HG02798 (cell line): ENCODE results near the gene ADRM1.

Experiments
- ATAC-seq: cut with Tn5 transposase; IDR thresholded peaks from one replicate; pipeline ENCODE4 v1.9.1; 2021; ENCODE audit warnings: mild to moderate bottlenecking; ENCODE audit not compliant: unreplicated experiment, poor library complexity

The ADRM1 gene

GRCh38 chr20:62334881-62335280, 32.1 kb downstream of the ADRM1 start:
- ATAC-seq: no peak

- ATAC-seq: no peak
These were observed 32.7 kb downstream of the ADRM1 start for GRCh38 chr20:62335532-62335931.

- ATAC-seq: no peak
These were observed 33.5 kb downstream of the ADRM1 start for GRCh38 chr20:62336329-62336728.

- ATAC-seq: no peak
These were observed 34.2 kb downstream of the ADRM1 start for GRCh38 chr20:62336775-62337557.

- ATAC-seq: no peak
These were observed 34.9 kb downstream of the ADRM1 start for GRCh38 chr20:62337558-62338293.

- ATAC-seq: no peak
These were observed 35.5 kb downstream of the ADRM1 start for GRCh38 chr20:62338294-62338620.

GRCh38 chr20:62339647-62340062, 36.9 kb downstream of the ADRM1 start:
- ATAC-seq: peak; percentile 61

GRCh38 chr20:62342910-62343309, 40.1 kb downstream of the ADRM1 start:
- ATAC-seq: no peak

GRCh38 chr20:62344092-62344491, 41.3 kb downstream of the ADRM1 start:
- no peak for ATAC-seq

- ATAC-seq: no peak
These were observed 42.0 kb downstream of the ADRM1 start for GRCh38 chr20:62344782-62345181.

GRCh38 chr20:62345681-62346370, 43.0 kb downstream of the ADRM1 start:
- no peak for ATAC-seq

GRCh38 chr20:62346398-62347150, 43.8 kb downstream of the ADRM1 start:
- ATAC-seq: no peak

- ATAC-seq: no peak
These were observed 44.3 kb downstream of the ADRM1 start for GRCh38 chr20:62347151-62347404.

GRCh38 chr20:62347445-62347844, 44.6 kb downstream of the ADRM1 start:
- no peak for ATAC-seq

GRCh38 chr20:62348604-62349003, 45.8 kb downstream of the ADRM1 start:
- ATAC-seq: no peak

- ATAC-seq: no peak
These were observed 46.8 kb downstream of the ADRM1 start for GRCh38 chr20:62349556-62350097.

GRCh38 chr20:62350098-62350628, 47.4 kb downstream of the ADRM1 start:
- ATAC-seq: no peak

- ATAC-seq: no peak
These were observed 48.0 kb downstream of the ADRM1 start for GRCh38 chr20:62350629-62351422.
